Measurements from ENCODE around the gene FAM20C. TPM values are rescaled to one million over a fixed set of nuclear protein-coding genes. Genes with fewer than 3 reads are reported as not detected.

The FAM20C gene
- total and polyA plus RNA-seq, 2 of the 8 experiments (the other 6 are each of a cell fraction or from before 2014, with no cell fraction given): 9.5 to 34.8 TPM

DNA sequence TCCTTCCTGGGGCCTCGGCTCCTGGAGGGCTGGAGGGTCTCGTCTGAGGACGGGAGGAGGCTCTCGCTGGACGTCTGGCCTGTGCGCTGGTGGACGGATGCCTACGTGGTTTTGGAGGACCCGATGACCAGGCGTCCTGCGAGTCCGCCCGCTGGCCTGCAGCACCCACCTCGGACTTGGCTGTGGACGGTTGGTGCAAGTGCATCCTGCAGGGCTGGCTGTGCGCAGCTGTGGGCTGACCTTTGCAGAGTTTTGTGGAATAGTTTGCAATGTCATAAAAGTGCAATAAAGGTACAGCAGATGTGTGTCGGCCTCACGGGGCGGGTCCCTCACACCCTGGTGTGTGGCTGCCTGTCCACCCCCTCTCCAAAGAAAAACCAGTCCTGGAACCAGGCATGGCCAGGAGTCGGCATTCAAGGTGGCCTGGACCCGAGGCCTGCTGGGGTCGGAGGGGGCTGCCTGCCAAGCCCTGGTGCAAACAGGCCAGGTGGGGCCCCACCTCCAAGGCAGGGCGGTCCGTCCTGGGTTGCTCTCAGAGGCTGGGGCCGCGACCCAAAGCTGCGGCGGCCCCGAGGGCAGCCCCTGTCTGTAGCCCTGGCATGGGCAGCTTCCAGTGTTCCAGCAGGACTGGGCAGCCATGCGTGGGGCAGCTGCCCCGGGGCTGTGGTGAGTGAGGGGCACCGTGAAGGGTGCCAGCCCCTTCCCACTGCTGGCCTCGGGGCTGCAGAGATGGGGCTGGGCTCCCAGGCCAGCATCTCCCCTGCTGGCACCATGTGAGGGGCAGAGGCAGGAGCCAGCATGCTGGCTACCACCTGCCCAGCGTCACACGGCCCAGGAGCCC is 68.3 kb downstream of the FAM20C start (continued):
- TF ChIP-seq, protein P1, sequence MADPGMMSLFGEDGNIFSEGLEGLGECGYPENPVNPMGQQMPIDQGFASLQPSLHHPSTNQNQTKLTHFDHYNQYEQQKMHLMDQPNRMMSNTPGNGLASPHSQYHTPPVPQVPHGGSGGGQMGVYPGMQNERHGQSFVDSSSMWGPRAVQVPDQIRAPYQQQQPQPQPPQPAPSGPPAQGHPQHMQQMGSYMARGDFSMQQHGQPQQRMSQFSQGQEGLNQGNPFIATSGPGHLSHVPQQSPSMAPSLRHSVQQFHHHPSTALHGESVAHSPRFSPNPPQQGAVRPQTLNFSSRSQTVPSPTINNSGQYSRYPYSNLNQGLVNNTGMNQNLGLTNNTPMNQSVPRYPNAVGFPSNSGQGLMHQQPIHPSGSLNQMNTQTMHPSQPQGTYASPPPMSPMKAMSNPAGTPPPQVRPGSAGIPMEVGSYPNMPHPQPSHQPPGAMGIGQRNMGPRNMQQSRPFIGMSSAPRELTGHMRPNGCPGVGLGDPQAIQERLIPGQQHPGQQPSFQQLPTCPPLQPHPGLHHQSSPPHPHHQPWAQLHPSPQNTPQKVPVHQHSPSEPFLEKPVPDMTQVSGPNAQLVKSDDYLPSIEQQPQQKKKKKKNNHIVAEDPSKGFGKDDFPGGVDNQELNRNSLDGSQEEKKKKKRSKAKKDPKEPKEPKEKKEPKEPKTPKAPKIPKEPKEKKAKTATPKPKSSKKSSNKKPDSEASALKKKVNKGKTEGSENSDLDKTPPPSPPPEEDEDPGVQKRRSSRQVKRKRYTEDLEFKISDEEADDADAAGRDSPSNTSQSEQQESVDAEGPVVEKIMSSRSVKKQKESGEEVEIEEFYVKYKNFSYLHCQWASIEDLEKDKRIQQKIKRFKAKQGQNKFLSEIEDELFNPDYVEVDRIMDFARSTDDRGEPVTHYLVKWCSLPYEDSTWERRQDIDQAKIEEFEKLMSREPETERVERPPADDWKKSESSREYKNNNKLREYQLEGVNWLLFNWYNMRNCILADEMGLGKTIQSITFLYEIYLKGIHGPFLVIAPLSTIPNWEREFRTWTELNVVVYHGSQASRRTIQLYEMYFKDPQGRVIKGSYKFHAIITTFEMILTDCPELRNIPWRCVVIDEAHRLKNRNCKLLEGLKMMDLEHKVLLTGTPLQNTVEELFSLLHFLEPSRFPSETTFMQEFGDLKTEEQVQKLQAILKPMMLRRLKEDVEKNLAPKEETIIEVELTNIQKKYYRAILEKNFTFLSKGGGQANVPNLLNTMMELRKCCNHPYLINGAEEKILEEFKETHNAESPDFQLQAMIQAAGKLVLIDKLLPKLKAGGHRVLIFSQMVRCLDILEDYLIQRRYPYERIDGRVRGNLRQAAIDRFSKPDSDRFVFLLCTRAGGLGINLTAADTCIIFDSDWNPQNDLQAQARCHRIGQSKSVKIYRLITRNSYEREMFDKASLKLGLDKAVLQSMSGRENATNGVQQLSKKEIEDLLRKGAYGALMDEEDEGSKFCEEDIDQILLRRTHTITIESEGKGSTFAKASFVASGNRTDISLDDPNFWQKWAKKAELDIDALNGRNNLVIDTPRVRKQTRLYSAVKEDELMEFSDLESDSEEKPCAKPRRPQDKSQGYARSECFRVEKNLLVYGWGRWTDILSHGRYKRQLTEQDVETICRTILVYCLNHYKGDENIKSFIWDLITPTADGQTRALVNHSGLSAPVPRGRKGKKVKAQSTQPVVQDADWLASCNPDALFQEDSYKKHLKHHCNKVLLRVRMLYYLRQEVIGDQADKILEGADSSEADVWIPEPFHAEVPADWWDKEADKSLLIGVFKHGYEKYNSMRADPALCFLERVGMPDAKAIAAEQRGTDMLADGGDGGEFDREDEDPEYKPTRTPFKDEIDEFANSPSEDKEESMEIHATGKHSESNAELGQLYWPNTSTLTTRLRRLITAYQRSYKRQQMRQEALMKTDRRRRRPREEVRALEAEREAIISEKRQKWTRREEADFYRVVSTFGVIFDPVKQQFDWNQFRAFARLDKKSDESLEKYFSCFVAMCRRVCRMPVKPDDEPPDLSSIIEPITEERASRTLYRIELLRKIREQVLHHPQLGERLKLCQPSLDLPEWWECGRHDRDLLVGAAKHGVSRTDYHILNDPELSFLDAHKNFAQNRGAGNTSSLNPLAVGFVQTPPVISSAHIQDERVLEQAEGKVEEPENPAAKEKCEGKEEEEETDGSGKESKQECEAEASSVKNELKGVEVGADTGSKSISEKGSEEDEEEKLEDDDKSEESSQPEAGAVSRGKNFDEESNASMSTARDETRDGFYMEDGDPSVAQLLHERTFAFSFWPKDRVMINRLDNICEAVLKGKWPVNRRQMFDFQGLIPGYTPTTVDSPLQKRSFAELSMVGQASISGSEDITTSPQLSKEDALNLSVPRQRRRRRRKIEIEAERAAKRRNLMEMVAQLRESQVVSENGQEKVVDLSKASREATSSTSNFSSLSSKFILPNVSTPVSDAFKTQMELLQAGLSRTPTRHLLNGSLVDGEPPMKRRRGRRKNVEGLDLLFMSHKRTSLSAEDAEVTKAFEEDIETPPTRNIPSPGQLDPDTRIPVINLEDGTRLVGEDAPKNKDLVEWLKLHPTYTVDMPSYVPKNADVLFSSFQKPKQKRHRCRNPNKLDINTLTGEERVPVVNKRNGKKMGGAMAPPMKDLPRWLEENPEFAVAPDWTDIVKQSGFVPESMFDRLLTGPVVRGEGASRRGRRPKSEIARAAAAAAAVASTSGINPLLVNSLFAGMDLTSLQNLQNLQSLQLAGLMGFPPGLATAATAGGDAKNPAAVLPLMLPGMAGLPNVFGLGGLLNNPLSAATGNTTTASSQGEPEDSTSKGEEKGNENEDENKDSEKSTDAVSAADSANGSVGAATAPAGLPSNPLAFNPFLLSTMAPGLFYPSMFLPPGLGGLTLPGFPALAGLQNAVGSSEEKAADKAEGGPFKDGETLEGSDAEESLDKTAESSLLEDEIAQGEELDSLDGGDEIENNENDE (IDR thresholded peaks at IDR 0.05; ENCODE audit: insufficient replicate concordance, low read length): no peak
